Calu3 (cell line): ENCODE data around the gene RAVER1. TPM values are rescaled to one million over a fixed set of nuclear protein-coding genes. Genes with fewer than 3 reads are reported as not detected.

Experiments
- BruUV-seq: library from RNA; stranded (reverse); fragments of 400-500 nt; replicated peaks from 2 replicates; lab custom pipeline; 2021; lab: Mats Ljungman, UMichigan
- CTCF ChIA-PET: fragments of 300-600 bp; sonication (Branson Sonifier 250); formaldehyde crosslinking; loops from one replicate; lab custom pipeline; 2022; ENCODE audit warnings: antibody characterized with exemption; lab: Charles Lee
- DNase-seq: peaks from one replicate; pipeline ENCODE4 v3.0.0; 2022
- H3K27ac Mint-ChIP-seq: one replicate; pipeline ENCODE4 v1.8.0; 2022; ENCODE audit warnings: mixed read lengths; ENCODE audit not compliant: unreplicated experiment
- H3K27me3 Mint-ChIP-seq: one replicate; pipeline ENCODE4 v1.8.0; 2022; ENCODE audit warnings: mixed read lengths; ENCODE audit not compliant: unreplicated experiment
- H3K36me3 Mint-ChIP-seq: one replicate; pipeline ENCODE4 v1.8.0; 2022; ENCODE audit warnings: mild to moderate bottlenecking, moderate library complexity, mixed read lengths; ENCODE audit not compliant: insufficient read depth, unreplicated experiment
- H3K4me1 Mint-ChIP-seq: one replicate; pipeline ENCODE4 v1.8.0; 2022; ENCODE audit warnings: mild to moderate bottlenecking, low read depth, mixed read lengths; ENCODE audit not compliant: unreplicated experiment
- H3K4me3 Mint-ChIP-seq: one replicate; pipeline ENCODE4 v1.8.0; 2022; ENCODE audit warnings: mild to moderate bottlenecking, low read depth, moderate library complexity, mixed read lengths; ENCODE audit not compliant: unreplicated experiment
- H3K9me3 Mint-ChIP-seq: one replicate; pipeline ENCODE4 v1.8.0; 2022; ENCODE audit warnings: low read depth, mixed read lengths; ENCODE audit not compliant: unreplicated experiment
- CTCF ChIP-seq: fragments of 200-600 bp; IDR thresholded peaks from one replicate; pipeline ENCODE4 v1.8.0; 2022; ENCODE audit warnings: antibody characterized with exemption; ENCODE audit not compliant: unreplicated experiment
- intact Hi-C: fragments of 100-400 bp; cut with micrococcal nuclease; formaldehyde crosslinking; loops from one replicate; pipeline ENCODE4 v1.10.0; 2022; ENCODE audit not compliant: unreplicated experiment
- total RNA-seq: library from RNA; stranded (reverse); gene quantifications from 2 replicates; pipeline ENCODE4 v1.2.3, GENCODE V29; 2022

Gene RAVER1
- total RNA-seq, 1 experiment from 2014 or later, result 43.2 TPM

- DNase-seq, result peak; percentile 55
- H3K27me3 Mint-ChIP-seq, result peaks cover 29% of the 10 kb centered on the region
- peaks cover 15% of the 10 kb centered on the region for H3K4me1 Mint-ChIP-seq
- peaks cover 55% of the 10 kb centered on the region for H3K36me3 Mint-ChIP-seq
- no peaks in the 10 kb centered on the region for H3K9me3 Mint-ChIP-seq
- no peak for TF ChIP-seq CTCF
- no TSS peak for BruUV-seq
- intact Hi-C loops, result no loop called here
- peak overlapping the region; percentile 59 for H3K4me3 Mint-ChIP-seq
- CTCF ChIA-PET, result interaction anchor here (1.0 to 1.2 kb wide), 3 partner anchors 11 to 100 kb away, joined by 3 to 5 read pairs (median 3); no protein-coding TSS in a partner anchor
- H3K27ac Mint-ChIP-seq, result peak overlapping the region; percentile 77
Measured at GRCh38 chr19:10288662-10289166, 44.6 kb downstream of the RAVER1 start.

DNA sequence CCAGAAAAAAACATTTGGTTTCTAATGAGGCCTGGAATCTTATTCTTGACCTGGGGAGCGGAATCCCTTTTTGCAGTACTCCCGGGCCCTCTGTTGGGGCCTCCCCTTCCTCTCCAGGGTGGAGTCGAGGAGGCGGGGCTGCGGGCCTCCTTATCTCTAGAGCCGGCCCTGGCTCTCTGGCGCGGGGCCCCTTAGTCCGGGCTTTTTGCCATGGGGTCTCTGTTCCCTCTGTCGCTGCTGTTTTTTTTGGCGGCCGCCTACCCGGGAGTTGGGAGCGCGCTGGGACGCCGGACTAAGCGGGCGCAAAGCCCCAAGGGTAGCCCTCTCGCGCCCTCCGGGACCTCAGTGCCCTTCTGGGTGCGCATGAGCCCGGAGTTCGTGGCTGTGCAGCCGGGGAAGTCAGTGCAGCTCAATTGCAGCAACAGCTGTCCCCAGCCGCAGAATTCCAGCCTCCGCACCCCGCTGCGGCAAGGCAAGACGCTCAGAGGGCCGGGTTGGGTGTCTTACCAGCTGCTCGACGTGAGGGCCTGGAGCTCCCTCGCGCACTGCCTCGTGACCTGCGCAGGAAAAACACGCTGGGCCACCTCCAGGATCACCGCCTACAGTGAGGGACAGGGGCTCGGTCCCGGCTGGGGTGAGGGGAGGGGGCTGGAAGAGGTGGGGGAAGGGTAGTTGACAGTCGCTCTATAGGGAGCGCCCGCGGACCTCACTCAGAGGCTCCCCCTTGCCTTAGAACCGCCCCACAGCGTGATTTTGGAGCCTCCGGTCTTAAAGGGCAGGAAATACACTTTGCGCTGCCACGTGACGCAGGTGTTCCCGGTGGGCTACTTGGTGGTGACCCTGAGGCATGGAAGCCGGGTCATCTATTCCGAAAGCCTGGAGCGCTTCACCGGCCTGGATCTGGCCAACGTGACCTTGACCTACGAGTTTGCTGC is 46.3 kb downstream of the RAVER1 start, which contains the start of gene ICAM4:
ICAM4 (plus strand) TSS at position 153 of the 935 bp plus-strand sequence; CDS start at position 211, 58 bp downstream.
- intact Hi-C loops, result no loop called here
- no peak within 1 kb of the TSS for H3K4me3 Mint-ChIP-seq
- no TSS peak for BruUV-seq

GRCh38 chr19:10285393-10285792 is 47.9 kb downstream of the RAVER1 start:
- Mint-ChIP-seq H3K27me3 (peaks cover 8% of the 10 kb centered on the region), H3K36me3 (peaks cover 56% of the 10 kb centered on the region), H3K27ac (no peak overlapping the region), H3K4me3 (no peak overlapping the region), H3K9me3 (no peaks in the 10 kb centered on the region), H3K4me1 (peaks cover 11% of the 10 kb centered on the region)
- intact Hi-C loops, result no loop called here
- CTCF ChIA-PET, result no interaction called here
- no peak for TF ChIP-seq CTCF
- DNase-seq, result no peak
- TSS peak; percentile 52 for BruUV-seq

More for the DNA sequence above, 46.3 kb downstream of the RAVER1 start, which contains the start of gene ICAM4:
- no peaks in the 10 kb centered on the region for H3K9me3 Mint-ChIP-seq
- DNase-seq, result no peak
- H3K27ac Mint-ChIP-seq, result no peak within 1 kb of the TSS
- TF ChIP-seq CTCF, result no peak
- H3K36me3 Mint-ChIP-seq, result peaks cover 48% of the 10 kb centered on the region
- CTCF ChIA-PET, result interaction anchor here (0.7 kb wide), 2 partner anchors 11 to 16 kb away, joined by 3 to 5 read pairs; partner anchors contain the start of gene ICAM1
- peaks cover 17% of the 10 kb centered on the region for H3K27me3 Mint-ChIP-seq
- peaks cover 15% of the 10 kb centered on the region for H3K4me1 Mint-ChIP-seq

- Mint-ChIP-seq H3K36me3 (peaks cover 56% of the 10 kb centered on the region), H3K27me3 (peaks cover 3% of the 10 kb centered on the region), H3K27ac (no peak overlapping the region), H3K4me3 (no peak overlapping the region), H3K9me3 (no peaks in the 10 kb centered on the region), H3K4me1 (peaks cover 7% of the 10 kb centered on the region)
- TF ChIP-seq CTCF, result no peak
- intact Hi-C loops, result no loop called here
- CTCF ChIA-PET, result no interaction called here
- no peak for DNase-seq
- no TSS peak for BruUV-seq
Measured at GRCh38 chr19:10284960-10285278, 48.4 kb downstream of the RAVER1 start.
